IPS-20b (cell line): ENCODE results near the gene TATDN3.
"Not testable (repeated sequence)": the region's sequence is repeated elsewhere in the genome, so short reads cannot be mapped to it uniquely, and the experiment has no call there.

Experiments
- H3K27ac ChIP-seq: one replicate; pipeline ENCODE4 v1.5.1; 2013; ENCODE audit warnings: low read length
- H3K27me3 ChIP-seq: 2 replicates; pipeline ENCODE4 v1.6.1; 2013; ENCODE audit warnings: mild to moderate bottlenecking, low read length, inconsistent platforms; ENCODE audit not compliant: insufficient read depth
- H3K36me3 ChIP-seq: 2 replicates; pipeline ENCODE4 v1.6.1; 2013; ENCODE audit warnings: low read depth, mild to moderate bottlenecking, inconsistent platforms, low read length, moderate library complexity; ENCODE audit not compliant: insufficient read depth
- H3K4me1 ChIP-seq: 2 replicates; pipeline ENCODE4 v1.6.1; 2013; ENCODE audit warnings: mild to moderate bottlenecking, control low read depth, inconsistent platforms, low read length, moderate library complexity; ENCODE audit not compliant: insufficient read depth
- H3K4me3 ChIP-seq: 2 replicates; pipeline ENCODE4 v1.5.1; 2013; ENCODE audit warnings: mild to moderate bottlenecking, low read length, inconsistent platforms
- H3K9ac ChIP-seq: 2 replicates; pipeline ENCODE4 v1.6.1; 2013; ENCODE audit warnings: low read depth, mild to moderate bottlenecking, inconsistent platforms, low read length, moderate library complexity
- H3K9me3 ChIP-seq: 2 replicates; pipeline ENCODE4 v1.6.1; 2013; ENCODE audit warnings: mild to moderate bottlenecking, low read depth, low read length, inconsistent platforms; ENCODE audit not compliant: insufficient read depth

The TATDN3 gene

GRCh38 chr1:212844521-212844920 lies 52.8 kb downstream of the TATDN3 start:
- H3K9me3 ChIP-seq, H3K4me1 ChIP-seq, H3K27me3 ChIP-seq, H3K27ac ChIP-seq, H3K4me3 ChIP-seq, H3K36me3 ChIP-seq, H3K9ac ChIP-seq: not testable (repeated sequence)

- Histone ChIP-seq H3K9me3 (peaks cover 3% of the 10 kb centered on the region; the same call in 1 of the 2 replicates), H3K9ac (no peak within 1 kb of the TSS), H3K27me3 (no peaks in the 10 kb centered on the region), H3K4me1 (peaks cover 2% of the 10 kb centered on the region; the same call in 1 of the 2 replicates), H3K4me3 (no peak within 1 kb of the TSS), H3K27ac (no peak within 1 kb of the TSS), H3K36me3 (no peaks in the 10 kb centered on the region)
These were observed 55.9 kb downstream of the TATDN3 start, which contains the start of gene SPATA45 for GRCh38 chr1:212847549-212847948. Gene SPATA45, minus strand, starts transcription at chr1:212847649. Its CDS starts 11,500 bp downstream, at chr1:212836149.

- Histone ChIP-seq H3K9ac (no peak overlapping the region), H3K27me3 (no peaks in the 10 kb centered on the region), H3K4me1 (peaks cover 14% of the 10 kb centered on the region; the same call in 1 of the 2 replicates), H3K27ac (no peak overlapping the region), H3K36me3 (no peaks in the 10 kb centered on the region), H3K9me3 (peaks cover 3% of the 10 kb centered on the region; the same call in 1 of the 2 replicates), H3K4me3 (peak overlapping the region; percentile 30; the same call in 1 of the 2 replicates)
These were observed 60.5 kb downstream of the TATDN3 start for GRCh38 chr1:212852105-212852688.

GRCh38 chr1:212853658-212854057 lies 62.0 kb downstream of the TATDN3 start:
- Histone ChIP-seq H3K4me1 (peaks cover 14% of the 10 kb centered on the region; the same call in 1 of the 2 replicates), H3K27ac (no peak overlapping the region), H3K27me3 (no peaks in the 10 kb centered on the region), H3K36me3 (no peaks in the 10 kb centered on the region), H3K9me3 (peaks cover 3% of the 10 kb centered on the region; the same call in 1 of the 2 replicates), H3K9ac (no peak overlapping the region), H3K4me3 (no peak overlapping the region)

GRCh38 chr1:212856755-212857154 lies 65.1 kb downstream of the TATDN3 start:
- no peak overlapping the region for H3K27ac ChIP-seq
- H3K36me3 ChIP-seq = peaks cover 10% of the 10 kb centered on the region
- H3K4me3 ChIP-seq = peak overlapping the region; percentile 100
- H3K4me1 ChIP-seq = peaks cover 19% of the 10 kb centered on the region
- peak overlapping the region; percentile 90; the same call in 1 of the 2 replicates for H3K9ac ChIP-seq
- H3K9me3 ChIP-seq = no peaks in the 10 kb centered on the region
- H3K27me3 ChIP-seq = no peaks in the 10 kb centered on the region

- Histone ChIP-seq H3K9me3 (no peaks in the 10 kb centered on the region), H3K27me3 (no peaks in the 10 kb centered on the region), H3K27ac (peak within 1 kb of the TSS; percentile 66), H3K4me1 (peaks cover 16% of the 10 kb centered on the region), H3K4me3 (peak within 1 kb of the TSS; percentile 100), H3K9ac (peak within 1 kb of the TSS; percentile 90), H3K36me3 (peaks cover 22% of the 10 kb centered on the region)
These were observed 66.3 kb downstream of the TATDN3 start, which contains the start of gene FLVCR1 for GRCh38 chr1:212857992-212858460. Gene FLVCR1, plus strand, starts transcription at chr1:212858275. Its CDS starts 178 bp downstream, at chr1:212858453.

- Histone ChIP-seq H3K4me1 (peaks cover 16% of the 10 kb centered on the region), H3K9me3 (no peaks in the 10 kb centered on the region), H3K27ac (peak overlapping the region; percentile 66), H3K27me3 (no peaks in the 10 kb centered on the region), H3K4me3 (peak overlapping the region; percentile 100), H3K9ac (peak overlapping the region; percentile 90), H3K36me3 (peaks cover 28% of the 10 kb centered on the region)
These were observed 67.0 kb downstream of the TATDN3 start for GRCh38 chr1:212858461-212859265.

- H3K4me1 ChIP-seq = peaks cover 16% of the 10 kb centered on the region
- H3K36me3 ChIP-seq = peaks cover 49% of the 10 kb centered on the region
- peak overlapping the region; percentile 33; the same call in 1 of the 2 replicates for H3K9ac ChIP-seq
- no peaks in the 10 kb centered on the region for H3K27me3 ChIP-seq
- no peak overlapping the region for H3K27ac ChIP-seq
- H3K4me3 ChIP-seq = peak overlapping the region; percentile 100
- H3K9me3 ChIP-seq = no peaks in the 10 kb centered on the region
These were observed 69.3 kb downstream of the TATDN3 start for GRCh38 chr1:212860713-212861581.

GRCh38 chr1:212862111-212862690 lies 70.5 kb downstream of the TATDN3 start:
- Histone ChIP-seq H3K4me3 (peak overlapping the region; percentile 61), H3K9ac (no peak overlapping the region; the same call in 1 of the 2 replicates), H3K27me3 (no peaks in the 10 kb centered on the region), H3K4me1 (peaks cover 5% of the 10 kb centered on the region), H3K36me3 (peaks cover 61% of the 10 kb centered on the region), H3K9me3 (no peaks in the 10 kb centered on the region), H3K27ac (no peak overlapping the region)

GRCh38 chr1:212863345-212863744 lies 71.7 kb downstream of the TATDN3 start:
- H3K36me3 ChIP-seq = peaks cover 70% of the 10 kb centered on the region
- H3K9ac ChIP-seq, H3K4me1 ChIP-seq, H3K27ac ChIP-seq, H3K27me3 ChIP-seq, H3K9me3 ChIP-seq: not testable (repeated sequence)
- H3K4me3 ChIP-seq = peak overlapping the region; percentile 14; the same call in 1 of the 2 replicates

GRCh38 chr1:212864201-212864600 lies 72.5 kb downstream of the TATDN3 start:
- no peaks in the 10 kb centered on the region for H3K27me3 ChIP-seq
- H3K36me3 ChIP-seq = peaks cover 78% of the 10 kb centered on the region
- H3K4me3 ChIP-seq = no peak overlapping the region
- no peaks in the 10 kb centered on the region for H3K9me3 ChIP-seq
- H3K4me1 ChIP-seq = peaks cover 5% of the 10 kb centered on the region
- H3K9ac ChIP-seq = no peak overlapping the region
- H3K27ac ChIP-seq = no peak overlapping the region
